Measurements from ENCODE around the gene RFX6.

- no peak for TF ChIP-seq CTCF (IDR thresholded peaks at IDR 0.05)
- TF ChIP-seq POLR2A (IDR thresholded peaks at IDR 0.05): no peak
These were observed 64.7 kb downstream of the RFX6 start for GRCh38 chr6:116941727-116942126.

Data from body of pancreas (tissue), 4 donors.